Retinal pigment epithelial cell (primary cell): ENCODE results near the gene AMBP.

Experiments used
- DNase-seq: peaks from one replicate; pipeline ENCODE4 v3.0.0-alpha.2; 2010; ENCODE audit warnings: low read depth
- H3K4me3 ChIP-seq: 2 replicates; pipeline ENCODE4 v1.5.1; 2011; ENCODE audit warnings: mild to moderate bottlenecking, low read length, control low read depth, moderate library complexity
- CTCF ChIP-seq: conservative IDR thresholded peaks from 2 replicates; pipeline ENCODE4 v1.5.1; 2011; ENCODE audit warnings: low read depth, low read length, control low read depth, inconsistent platforms

Gene AMBP

GRCh38 chr9:114033397-114034103 lies 44.5 kb downstream of the AMBP start:
- DNase-seq, result no peak
- no peak overlapping the region for H3K4me3 ChIP-seq
- TF ChIP-seq CTCF, result peak; percentile 57

DNA sequence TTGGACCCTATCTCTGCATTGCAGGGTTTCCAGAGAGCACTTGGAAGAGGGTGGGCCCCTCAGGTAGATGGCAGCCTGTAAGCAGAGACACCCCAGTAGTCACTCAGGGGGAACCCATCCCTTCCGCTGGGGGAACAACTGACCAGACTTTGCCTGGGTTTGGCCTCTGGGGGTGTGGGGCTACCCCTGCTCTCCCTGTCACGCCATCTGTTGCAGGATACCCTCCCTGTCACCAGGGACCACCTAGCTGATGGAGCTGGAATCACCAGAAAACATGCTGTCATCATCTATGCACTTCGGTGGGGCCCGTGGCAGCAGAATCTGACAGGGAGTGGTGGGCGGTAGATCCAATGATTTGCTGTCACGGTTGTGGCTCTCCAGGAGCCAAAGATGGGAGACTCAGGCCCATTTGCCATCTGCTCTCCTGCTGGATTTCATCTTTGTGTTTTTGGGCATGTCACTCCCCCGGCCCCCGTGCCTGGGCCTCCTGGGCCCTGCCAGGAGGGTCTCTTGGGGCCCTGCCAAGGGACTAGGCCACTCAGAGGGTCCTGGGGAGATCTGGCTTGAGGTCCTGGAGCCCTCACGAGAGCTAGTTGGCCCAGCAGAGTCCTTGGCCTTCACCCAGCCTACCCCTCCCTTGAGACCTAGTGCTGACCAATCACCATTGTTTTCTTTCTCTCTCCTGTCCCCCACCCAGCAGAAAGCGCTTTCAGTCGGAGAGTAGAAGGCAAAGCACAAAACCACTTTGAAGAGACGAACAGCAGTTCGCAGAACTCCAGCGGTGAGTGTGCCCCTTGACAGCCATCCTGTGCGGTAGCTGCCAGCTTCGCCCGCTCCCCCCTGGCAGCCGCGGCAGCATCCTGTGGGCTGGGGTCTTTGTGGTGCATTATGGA lies 45.9 kb downstream of the AMBP start:
- H3K4me3 ChIP-seq, result no peak overlapping the region
- no peak for TF ChIP-seq CTCF
- DNase-seq, result no peak

DNA sequence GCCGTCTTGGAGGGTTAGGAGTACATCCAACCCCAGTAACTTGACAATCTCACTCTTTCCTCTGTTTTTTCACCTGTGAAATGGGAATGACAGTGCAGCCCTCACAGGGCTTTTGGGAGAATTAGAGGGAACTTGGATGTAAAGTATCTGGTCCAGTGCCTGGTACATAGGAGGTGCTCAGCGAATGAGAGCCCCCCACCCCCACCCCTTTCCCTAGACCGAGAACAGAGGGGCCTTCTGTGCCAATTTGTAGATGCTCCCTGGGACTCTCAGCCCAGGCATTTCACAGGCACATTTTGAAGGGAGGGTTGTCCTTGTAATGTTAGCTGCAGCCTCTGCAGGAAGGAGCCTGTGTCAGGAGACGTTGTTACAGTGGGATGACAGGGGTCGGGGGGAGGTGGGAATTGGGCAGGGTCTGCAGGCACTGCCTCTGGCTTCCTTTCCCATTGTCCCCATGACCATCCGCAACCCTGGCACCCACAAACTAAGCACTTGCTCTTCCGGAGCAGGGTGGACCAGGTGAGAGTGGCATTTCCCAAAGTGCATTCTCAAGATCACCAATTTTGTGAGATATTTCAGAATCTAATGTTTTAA lies 47.0 kb downstream of the AMBP start:
- no peak for TF ChIP-seq CTCF
- H3K4me3 ChIP-seq, result no peak overlapping the region
- no peak for DNase-seq

DNA sequence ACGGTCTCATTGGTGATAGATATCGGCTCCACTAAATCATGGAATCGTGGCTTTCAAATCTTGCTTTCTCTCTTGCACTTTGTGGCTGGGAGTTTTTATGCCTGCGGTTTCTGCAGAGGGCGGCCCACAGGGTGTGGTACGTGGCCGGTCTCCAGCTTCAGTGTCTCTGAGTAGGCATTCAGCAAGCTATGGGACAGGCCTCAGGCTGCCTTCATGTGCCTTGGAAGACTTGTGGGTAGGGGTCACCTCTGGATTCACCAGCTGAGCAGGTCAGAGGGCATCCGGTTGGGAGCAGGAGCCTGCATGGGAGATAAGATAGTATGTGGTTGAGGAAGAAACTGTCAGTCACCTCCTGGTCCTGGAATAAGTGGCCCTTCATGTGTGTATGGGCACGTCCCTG lies 47.7 kb downstream of the AMBP start:
- no peak for DNase-seq
- no peak for TF ChIP-seq CTCF
- no peak overlapping the region for H3K4me3 ChIP-seq

DNA sequence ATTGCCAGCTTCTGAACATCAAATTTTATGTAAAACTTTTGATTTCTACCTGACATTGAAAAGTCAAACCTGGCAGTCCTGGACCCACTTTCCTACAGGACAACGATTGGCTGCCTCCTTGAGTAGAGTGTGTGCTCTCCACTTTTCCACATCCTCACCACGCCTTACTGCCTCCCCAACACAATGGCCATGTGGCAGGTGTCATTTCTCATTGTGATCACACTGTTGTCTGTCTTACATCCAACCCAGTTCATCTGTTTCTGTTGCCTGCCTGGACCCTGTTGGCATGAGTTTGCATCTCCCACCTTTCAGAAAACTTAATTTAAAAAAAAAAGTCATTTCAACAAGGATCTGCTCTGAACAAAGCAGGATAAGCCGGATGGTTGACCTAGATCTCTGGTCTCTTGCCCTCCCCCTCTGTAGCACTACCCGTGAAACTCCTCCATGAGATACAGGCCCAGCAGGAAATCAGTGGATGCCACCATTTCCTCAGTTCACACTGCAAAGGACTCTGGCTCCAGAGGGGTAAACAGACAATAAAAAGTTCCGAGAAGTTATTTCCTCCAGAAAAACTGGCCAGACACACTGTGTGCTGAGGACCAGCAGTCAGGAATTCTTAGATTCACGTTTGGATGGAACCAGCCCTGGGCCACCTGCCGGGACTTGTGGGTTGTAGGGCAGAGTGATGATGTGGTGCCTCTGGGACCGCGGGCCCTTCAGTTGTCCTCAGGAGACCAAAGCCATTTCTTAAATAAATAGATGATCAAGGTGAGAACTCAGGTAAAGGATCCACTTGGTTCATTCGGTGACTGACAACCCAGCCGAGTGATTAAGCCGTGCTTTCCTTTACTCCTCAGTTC lies 48.6 kb downstream of the AMBP start:
- no peak for TF ChIP-seq CTCF
- no peak for DNase-seq
- no peak overlapping the region for H3K4me3 ChIP-seq

DNA sequence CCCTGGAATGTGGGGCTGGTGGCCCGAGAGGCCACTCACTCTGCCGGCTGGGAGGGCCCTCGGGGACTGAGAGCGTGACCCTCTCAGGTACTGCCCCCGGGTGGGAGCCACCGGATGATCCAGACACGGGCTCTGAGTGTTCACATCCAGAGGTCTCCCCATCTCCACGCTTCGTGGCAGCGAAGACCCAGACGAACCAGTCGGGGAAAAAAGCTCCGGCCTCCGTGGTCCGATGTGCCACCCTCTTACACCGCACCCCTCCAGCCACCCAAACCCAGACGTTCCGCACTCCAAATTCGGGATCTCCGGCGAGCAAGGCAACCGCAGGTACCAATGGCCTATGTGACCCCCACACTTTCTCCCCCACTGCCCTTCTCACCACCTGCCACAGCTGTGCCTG lies 49.5 kb downstream of the AMBP start:
- no peak overlapping the region for H3K4me3 ChIP-seq
- DNase-seq, result no peak
- TF ChIP-seq CTCF, result no peak
